NCI-H2196 treated with DMSO at 0.1 percent for 48 hours (cell line): Measurements from ENCODE around the gene KRT36.

Source experiments
- DNase-seq: peaks from one replicate; lab custom pipeline; 2025; ENCODE audit not compliant: unreplicated experiment; lab: John Stamatoyannopoulos, UW

Gene KRT36

DNA sequence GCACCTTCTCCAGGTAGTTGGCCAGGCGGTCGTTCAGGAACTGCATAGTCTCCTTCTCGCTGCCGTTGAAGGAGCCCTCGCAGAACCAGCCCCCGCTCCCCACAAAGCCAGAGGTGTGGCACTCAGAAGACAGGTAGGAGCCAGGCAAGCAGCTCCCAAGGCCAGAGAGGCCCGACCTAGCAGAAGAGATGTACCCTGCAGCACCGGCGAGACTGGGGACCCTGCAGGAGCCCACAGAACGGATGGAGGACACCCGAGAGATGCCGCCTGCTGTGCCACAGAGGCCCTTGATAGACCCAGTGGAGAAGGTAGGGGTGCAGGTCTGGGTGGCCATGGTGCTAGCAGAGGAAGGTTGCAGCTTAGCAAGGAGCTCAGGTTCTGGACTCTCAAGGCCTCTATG is at the start of gene KRT36:
Gene KRT36 (minus strand): TSS at position 380 of the 400 bp plus-strand sequence. CDS start 46 bp downstream, at position 334.
- DNase-seq, result no peak

- DNase-seq, result no peak
These were observed 49.4 kb upstream of the KRT36 start for GRCh38 chr17:41539071-41539492.

DNA sequence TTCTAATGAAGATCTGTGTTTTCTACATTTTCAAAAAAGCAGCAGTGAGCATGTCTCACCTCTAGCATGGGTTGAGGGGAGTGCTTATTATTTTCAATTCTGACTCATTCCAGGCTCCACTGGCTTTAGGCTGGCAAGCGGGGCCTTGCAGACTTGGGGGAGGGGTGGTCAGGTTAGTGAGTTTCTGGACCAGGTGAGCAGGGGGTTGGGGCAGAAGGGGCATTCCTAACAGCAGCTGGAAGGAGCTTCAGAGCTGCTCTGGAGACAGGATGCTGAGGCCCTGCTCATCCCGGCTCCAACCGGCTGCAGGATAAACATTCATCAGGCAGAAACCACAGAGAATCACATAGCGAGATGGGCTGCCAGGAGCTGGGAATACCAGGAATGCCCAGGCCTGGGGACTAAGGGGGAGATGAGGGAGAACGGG is 48.9 kb upstream of the KRT36 start:
- DNase-seq, result no peak

DNA sequence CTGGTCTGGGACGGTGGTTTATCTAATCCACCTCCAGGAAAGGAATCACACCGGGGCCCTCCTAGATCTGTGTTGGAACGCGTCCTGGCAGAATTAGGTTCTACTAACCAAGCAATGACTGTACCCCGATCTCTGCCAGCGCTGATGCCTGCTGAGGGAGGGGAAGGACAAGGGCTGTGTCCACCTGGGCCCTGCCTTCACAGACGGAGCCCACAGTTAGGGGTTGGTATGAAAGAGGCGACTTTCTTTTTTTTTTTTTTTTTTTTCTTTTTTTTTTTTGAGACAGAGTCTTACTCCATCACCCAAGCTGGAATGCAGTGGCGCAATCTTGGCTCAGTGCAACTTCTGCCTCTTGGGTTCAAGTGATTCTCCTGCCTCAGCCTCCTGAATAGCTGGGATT is 48.3 kb upstream of the KRT36 start:
- DNase-seq, result no peak

DNA sequence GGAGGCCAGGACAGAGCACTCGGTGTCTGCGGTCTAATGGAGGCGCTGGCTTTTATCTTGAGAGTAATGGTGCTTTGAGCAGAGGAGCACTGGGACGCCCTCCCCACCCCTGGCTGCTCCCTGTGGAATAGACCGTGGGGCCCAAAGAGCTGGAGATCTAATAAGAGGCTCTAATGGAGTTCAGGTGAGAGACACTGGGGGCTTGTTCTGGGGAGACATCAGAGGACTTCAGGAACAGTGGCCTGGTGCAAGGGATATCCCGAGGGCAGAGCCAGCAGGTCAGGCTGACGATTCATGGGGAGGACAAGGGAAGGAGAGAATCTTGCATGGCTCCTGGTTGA is 47.9 kb upstream of the KRT36 start:
- no peak for DNase-seq

- no peak for DNase-seq
These were observed 47.3 kb upstream of the KRT36 start for GRCh38 chr17:41536741-41537613.

- no peak for DNase-seq
These were observed 46.2 kb upstream of the KRT36 start for GRCh38 chr17:41535764-41536481.

GRCh38 chr17:41534899-41535546 is 45.3 kb upstream of the KRT36 start:
- DNase-seq, result no peak

- DNase-seq, result no peak
These were observed 43.9 kb upstream of the KRT36 start for GRCh38 chr17:41533613-41534012.

DNA sequence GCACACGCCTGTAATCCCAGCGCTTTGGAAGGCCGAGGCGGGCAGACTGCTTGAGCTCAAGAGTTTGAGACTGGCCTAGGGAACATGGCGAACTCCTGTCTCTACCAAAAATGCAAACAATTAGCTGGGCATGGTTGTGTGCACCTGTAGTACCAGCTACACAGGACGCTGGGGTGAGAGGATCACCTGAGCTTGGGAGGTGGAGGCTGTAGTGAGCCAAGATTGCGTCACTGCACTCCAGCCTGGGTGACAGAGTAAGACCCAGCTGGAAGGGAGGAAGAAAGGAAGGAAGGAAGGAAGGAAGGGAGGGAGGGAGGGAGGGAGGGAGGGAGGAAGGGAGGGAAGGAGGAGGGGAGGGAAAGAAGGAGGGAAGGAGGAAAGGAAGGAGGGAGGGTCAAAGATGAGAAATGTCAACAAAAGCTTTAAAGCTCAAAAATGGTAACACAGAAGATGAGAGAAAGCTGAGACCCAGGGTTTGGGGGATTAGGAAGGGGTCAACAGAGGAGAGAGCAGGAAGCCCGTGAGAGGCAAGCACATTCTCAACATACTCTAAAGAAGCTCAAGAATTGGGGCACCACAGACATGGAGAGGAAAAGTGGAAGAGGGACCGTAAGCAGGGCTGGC is 43.3 kb upstream of the KRT36 start:
- DNase-seq, result no peak

DNA sequence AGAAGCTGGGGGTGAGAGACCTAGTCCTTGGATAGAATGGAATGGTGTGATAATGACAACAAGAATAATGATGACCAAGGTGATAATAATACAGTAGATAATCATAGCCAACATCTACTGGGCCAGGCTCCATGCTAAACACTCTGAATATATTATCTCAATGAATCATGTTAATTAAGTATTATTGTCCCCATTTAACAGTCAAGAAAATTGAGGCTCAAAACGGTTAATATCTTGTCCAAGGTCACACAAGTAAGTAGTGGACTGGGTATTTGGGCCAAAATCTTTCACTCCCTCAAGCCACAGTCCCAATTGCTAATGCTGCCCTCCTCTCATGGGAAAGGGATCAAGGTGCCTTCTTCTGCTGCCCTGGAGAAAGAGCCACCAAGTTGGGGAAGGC is 42.3 kb upstream of the KRT36 start:
- DNase-seq, result no peak

DNA sequence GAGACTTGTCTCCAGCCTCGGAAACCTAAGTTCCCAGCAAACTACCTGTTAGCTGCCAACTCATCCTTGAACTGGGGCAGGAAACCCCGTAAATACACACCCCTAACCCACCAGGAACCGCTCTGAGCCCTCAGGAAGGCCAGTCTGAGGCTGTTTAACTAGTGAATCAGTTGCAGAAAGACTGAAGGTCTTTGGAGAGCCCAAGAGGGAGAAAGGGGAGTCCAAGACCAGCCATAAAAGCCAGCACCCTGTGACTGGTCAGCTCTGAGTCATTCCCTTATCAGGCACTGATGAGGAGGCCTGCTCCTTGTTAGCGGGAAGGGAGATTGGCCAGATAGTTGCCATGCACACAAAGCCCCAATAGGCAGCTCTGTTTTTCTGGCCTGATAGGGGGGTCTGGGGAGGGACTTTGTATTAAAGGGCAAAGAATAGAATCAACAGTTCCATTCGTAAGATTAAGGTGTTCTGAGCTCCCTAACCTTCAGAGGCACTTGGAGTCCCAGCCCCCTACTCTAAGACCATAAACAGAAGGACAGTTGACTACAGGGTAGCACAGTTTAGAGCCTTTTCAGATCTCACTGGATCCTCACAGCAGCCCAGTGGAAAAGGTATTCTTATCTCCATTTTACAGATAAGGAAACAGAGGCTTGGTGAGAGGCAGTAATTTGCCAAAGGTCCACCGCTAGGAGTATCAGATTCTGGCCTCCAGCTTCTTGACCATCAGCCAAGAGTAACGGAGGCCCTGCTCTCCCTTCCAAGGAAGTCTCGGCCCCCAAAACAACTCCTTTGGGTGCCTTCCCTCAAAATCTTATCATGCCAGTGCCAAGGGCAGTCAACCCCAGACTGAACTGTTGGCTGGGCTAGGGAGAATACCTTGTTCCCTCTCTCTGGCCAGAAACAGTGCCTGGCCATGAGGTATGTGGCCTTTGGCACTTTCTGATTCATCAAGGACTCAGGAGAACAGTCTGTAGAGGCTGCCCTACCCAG is 40.6 kb upstream of the KRT36 start:
- DNase-seq, result no peak

DNA sequence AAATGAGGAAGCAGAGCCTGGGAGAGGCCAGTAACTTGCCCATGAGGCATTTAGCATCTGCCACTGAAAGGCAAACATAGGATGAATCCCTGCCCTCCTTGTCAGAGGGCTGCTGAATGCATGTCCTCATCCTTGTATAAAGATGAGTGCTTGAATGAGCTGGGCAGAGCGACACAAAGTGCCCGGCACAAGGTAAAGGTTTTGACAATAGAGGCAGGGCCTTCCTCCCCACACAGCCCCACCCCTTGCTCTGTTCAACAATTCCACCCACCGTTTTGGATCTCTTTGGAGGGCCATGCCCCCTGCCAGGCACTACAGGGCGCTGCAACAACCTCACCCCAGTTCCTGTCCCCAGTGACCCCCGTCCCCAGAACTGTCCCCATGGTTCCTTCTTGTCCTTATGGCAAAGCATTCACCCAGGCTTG is 39.8 kb upstream of the KRT36 start:
- no peak for DNase-seq

GRCh38 chr17:41528959-41529353 is 39.2 kb upstream of the KRT36 start:
- no peak for DNase-seq

DNA sequence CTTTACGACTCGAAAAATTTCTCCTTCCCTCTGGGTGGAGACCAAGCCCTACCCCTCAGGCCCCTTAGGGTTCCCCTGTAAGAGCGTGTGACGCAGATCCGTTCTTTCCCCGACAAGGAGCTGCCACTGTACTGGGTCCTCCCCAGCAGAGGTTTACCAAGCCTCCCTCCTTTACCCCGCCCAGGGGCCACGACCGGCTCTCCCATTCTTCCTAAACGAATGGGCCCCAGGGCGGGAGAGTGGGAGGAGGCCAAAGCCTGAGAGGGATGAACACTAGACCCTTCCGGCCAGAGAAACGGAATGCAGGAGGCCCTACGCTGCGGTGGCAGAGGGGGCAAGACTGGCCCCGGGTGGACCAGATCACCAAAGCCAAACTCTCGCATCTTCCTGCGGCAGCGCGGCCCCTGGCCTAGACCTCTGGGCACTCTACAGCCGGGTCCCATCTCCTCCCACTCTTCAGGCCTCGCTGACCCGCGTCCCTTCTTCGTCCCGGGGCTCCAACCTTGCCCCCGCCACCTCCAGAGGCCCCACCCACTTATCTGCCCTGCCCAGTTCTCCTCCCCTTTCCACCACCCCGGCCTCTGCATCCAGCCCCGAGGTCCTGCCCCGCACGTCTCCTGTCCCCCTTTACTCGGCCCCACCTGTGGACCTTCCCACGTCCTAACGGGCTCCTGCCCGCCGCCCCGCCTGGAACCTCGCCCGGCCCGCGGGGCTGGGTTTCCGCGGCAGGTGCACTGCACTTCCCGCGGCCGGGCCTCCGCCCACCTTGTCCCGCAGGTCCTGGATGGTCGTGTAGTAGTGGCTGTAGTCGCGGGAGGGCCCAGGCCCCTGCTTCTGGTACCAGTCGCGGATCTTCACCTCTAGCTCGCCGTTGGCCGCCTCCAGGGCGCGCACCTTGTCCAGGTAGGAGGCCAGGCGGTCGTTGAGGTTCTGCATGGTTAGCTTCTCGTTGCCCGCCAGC is 37.6 kb upstream of the KRT36 start:
- DNase-seq, result no peak

DNA sequence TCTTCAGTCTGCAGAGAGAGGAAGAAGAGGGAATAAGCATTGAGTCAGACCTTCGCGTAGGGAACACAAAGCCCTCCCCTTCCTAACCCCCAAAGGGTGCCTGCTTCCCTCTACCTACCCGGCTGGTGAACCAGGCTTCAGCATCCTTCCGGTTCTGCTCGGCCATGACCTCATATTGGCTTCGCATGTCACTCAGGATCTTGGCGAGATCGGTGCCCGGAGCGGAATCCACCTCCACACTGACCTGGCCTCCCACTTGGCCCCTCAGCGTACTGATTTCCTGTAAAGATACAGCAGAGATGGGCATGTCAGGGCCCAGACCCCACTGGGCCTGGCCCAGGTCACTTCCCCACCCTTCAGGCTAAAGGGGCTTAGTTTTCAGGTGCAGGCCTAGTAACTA is 34.6 kb upstream of the KRT36 start:
- DNase-seq, result no peak

DNA sequence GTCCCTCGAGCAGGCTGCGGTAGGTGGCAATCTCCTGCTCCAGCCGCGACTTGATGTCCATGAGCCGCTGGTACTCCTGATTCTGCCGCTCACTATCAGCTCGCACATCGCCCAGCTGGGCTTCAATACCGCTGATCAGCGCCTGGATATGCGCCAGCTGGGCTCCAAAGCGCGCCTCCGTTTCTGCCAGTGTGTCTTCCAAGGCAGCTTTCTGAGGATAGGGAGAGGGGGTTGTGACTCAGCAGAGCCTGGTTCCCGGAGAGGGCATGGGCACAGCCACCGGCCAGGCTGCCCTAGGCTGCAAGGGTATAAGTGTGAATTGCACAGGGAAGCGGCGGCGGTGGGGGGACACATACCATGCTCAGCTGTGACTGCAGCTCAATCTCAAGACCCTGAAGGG is 34.1 kb upstream of the KRT36 start:
- DNase-seq, result no peak

- no peak for DNase-seq
These were observed 33.5 kb upstream of the KRT36 start for GRCh38 chr17:41523225-41523593.
